ENCODE measurements around the gene MYBPC1.

MYBPC1 gene

DNA sequence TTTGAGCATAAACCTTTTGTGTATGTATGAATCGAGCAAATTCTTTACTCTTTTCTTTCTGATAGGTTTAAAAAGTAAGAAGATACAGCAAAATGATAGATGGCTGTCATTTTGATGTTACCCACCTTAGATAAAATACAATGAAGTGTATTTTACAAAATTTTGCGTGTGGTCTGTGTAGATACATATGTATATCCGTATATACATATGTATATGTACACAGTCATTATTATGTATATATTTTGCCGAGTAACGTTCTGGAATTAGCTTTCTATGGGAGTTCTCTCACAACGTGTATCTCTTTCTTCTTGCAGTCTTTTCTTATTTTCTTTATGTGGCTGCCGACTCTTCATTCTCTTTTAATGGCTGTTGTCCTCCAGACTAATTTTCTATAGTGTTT is 70.2 kb downstream of the MYBPC1 start:
- no peak for TF ChIP-seq CTCF (IDR thresholded peaks at IDR 0.05; ENCODE audit: control insufficient read depth, insufficient read depth, low read depth, low read length, missing control alignments)
- DNase-seq (ENCODE audit: low read depth), result no peak
- H3K4me3 ChIP-seq (ENCODE audit: control insufficient read depth, low read depth, low read length), result no peak overlapping the region

DNA sequence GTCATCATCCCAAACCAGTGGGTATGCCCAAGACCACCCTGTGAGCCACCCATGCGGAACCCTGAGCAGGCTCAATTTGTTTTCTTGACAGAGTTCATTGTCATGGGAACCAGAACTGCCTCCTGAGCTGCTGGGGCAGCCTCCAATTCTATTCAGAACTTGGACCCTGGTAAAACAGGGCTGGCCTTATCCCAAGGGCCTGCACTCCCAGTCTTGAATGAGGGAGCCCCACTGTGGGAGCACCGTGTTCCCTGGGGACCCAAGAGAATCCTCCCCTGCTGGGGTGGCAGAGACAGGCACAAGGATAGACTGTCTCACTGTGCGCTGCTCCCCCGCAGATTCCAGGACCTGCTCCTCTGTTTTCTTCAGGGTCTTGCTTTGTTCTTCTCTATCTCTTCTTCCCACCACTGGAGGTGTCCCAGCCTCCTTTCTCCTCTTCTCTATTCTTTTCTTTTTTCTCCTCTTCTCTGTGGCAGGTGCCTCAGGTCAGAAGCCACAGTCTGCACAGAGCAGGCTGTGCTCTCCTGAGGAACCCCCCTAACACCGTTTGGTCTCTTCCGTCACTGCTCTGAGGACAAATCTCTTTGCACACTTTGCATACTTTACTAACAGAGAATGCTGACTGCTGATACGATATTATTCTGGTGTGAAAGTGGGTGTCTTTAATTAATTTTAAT is 71.4 kb downstream of the MYBPC1 start:
- no peak for TF ChIP-seq CTCF (IDR thresholded peaks at IDR 0.05; ENCODE audit: control insufficient read depth, insufficient read depth, low read depth, low read length, missing control alignments)
- no peak for DNase-seq (ENCODE audit: low read depth)
- H3K4me3 ChIP-seq (ENCODE audit: control insufficient read depth, low read depth, low read length), result no peak overlapping the region

GRCh38 chr12:101667591-101667990 is 72.8 kb downstream of the MYBPC1 start:
- DNase-seq (ENCODE audit: low read depth), result no peak
- no peak overlapping the region for H3K4me3 ChIP-seq (ENCODE audit: control insufficient read depth, low read depth, low read length)
- no peak for TF ChIP-seq CTCF (IDR thresholded peaks at IDR 0.05; ENCODE audit: control insufficient read depth, insufficient read depth, low read depth, low read length, missing control alignments)

DNA sequence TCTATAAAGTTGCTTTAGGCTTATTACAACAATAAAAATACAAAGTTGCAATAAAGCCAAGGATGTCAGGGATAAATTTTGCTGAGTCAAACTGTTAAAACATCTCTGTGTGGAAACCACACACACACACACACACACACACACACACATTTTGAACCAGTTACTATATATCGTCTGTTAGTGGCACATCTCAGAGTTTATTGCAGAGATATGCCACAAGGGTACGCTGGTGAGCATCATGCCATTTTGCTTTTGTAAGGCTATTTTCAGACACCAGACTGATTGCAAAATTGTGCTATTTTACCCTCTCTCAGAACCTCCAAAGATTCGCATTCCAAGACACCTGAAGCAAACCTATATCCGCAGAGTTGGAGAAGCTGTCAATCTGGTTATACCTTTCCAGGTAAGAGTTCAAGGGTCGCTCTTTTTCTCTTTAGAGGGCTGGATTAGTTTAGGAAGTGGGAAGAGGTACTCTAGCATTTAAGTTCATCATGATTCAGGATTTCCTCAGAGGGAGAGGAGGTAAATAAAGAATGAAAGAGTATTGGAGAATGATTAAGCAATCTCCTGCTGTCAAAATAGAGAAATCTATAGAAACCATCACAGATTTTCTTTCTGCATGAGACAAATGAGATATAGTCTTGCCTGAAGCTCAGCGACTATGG is 75.4 kb downstream of the MYBPC1 start:
- TF ChIP-seq CTCF (IDR thresholded peaks at IDR 0.05; ENCODE audit: control insufficient read depth, insufficient read depth, low read depth, low read length, missing control alignments), result peak; percentile 53
- H3K4me3 ChIP-seq (ENCODE audit: control insufficient read depth, low read depth, low read length), result no peak overlapping the region
- DNase-seq (ENCODE audit: low read depth), result peak; percentile 29

DNA sequence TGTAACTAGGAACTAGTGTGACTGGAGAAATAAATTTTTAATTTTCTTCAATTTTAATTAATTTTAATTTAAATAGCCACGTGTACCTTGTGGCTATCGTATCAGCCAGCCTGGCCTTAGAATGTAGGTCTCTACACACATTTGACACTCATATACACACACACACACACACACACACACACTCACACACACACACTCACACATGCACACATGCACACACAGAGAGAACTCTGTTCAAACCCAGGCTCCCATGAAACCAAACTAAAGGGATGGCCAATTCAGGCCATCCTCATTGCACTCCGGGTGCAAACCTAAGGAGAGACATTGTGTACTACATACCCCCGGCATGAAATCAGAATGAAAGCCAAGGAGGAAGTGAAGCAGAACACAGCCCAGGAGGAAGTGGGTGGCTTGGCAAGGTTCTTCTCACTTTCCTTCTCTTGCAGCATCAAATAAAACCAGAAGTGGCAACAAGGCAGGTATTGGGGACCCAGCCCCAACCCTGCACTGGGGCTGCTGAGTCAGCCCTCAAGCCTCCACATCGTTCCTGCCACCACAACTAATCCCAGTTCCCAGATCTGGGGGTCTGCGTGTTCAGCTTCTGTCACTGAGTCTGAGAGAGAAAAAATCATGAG is 76.5 kb downstream of the MYBPC1 start:
- H3K4me3 ChIP-seq (ENCODE audit: control insufficient read depth, low read depth, low read length), result no peak overlapping the region
- DNase-seq (ENCODE audit: low read depth), result no peak
- no peak for TF ChIP-seq CTCF (IDR thresholded peaks at IDR 0.05; ENCODE audit: control insufficient read depth, insufficient read depth, low read depth, low read length, missing control alignments)

GRCh38 chr12:101671833-101672232 is 77.1 kb downstream of the MYBPC1 start:
- H3K4me3 ChIP-seq (ENCODE audit: control insufficient read depth, low read depth, low read length), result no peak overlapping the region
- DNase-seq (ENCODE audit: low read depth), result no peak
- TF ChIP-seq CTCF (IDR thresholded peaks at IDR 0.05; ENCODE audit: control insufficient read depth, insufficient read depth, low read depth, low read length, missing control alignments), result no peak
